HG03558 (cell line): Measurements from ENCODE around the gene PHRF1.

ENCODE experiments used
- ATAC-seq: cut with Tn5 transposase; IDR thresholded peaks from one replicate; pipeline ENCODE4 v1.9.1; 2021; ENCODE audit warnings: moderate number of reproducible peaks; ENCODE audit not compliant: unreplicated experiment; ENCODE audit errors: extremely low read depth

PHRF1 gene

DNA sequence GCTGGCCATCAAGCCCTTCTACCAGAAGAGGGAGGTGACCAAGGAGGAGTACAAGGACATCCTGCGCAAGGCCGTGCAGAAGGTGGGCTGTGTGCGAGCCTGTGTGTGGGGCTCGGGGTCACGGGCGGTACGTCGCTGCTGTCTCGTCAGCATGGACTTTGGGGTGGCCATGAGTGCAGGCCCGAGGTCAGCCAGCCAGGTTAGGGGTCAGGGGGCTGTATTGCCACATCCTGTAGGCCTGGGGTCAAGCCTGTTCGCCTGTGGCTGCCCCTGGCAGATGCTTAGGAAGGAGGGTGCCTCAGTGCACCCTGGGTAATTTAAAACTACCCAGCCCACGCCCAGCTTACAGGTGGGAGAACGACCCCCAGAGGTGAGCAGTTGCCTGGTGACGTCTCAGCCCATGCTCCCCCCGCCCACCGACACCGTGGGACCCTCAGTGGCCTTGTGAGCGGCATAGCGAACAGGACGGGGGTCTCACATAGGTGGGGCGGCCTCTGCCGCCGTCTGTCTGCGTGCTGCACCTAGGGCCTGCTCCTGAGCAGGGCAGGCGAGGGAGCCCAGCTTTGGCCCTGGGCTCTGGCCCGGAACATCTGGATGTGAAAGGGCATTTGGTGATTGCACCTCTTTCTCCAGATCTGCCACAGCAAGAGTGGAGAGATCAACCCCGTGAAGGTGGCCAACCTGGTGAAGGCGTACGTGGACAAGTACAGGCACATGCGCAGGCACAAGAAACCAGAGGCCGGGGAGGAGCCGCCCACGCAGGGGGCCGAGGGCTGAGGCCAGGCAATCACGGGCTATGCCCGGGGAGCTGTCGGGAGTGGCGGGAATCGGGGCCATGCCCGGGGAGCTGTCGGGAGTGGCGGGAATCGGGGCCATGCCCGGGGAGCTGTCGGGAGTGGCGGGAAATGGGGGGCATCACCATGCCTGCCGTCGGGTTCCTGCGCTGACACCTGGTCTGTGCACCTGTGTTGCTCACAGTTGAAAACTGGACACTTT, 35.0 kb downstream of the PHRF1 start:
- no peak for ATAC-seq

DNA sequence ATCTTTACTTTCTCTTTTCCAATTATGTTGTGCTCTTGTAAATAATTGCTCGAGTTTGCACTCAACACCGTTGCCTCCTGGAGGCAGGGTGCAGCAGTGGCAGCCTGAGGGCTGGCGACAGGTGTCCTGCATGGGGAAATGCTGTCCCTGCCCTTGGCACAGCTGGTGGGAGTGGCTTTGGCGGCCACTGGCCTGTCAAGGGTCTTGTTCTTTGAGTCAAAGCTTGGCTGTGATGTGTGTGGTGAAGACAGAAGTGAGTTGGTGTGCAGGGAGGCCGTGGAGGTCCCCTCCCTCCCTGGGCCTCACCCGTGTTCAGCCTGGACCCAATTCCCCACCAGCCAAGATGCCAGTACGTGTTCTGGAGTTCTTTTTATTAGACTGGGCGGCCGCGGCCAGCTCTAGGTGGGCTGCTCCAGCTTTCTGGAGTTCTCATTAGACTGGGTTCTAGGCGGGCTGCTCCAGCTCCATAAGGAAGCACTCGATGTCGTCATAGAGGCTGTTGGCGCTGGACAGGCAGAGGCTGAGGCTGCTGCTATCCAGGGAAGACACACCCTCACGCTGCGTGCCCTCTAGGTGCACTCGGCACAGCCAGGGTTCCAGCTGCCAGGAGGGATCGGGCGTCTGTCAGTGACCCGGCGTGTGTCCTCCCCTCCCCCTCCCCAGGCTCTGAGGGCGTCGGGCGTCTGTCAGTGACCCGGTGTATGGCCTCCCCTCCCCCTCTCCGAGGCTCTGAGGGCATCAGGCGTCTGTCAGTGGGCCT, 36.1 kb downstream of the PHRF1 start:
- ATAC-seq: no peak

DNA sequence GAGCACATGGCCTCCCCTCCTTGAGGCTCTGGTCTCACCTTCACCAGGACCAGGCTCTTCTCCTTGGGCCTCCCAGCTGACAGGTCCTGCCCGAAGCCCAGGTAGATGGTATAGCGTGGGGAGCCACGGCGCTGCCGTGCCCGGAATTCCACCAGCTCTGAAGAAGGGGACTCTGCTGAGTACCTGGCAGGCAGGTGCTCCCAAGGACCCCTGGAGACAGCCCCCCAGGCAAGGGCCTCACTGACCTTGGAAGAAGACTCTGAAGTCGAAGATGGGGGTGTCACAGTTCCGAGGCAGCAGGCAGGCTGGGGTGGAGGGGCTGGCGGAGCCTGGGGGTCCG, 36.7 kb downstream of the PHRF1 start:
- no peak for ATAC-seq

DNA sequence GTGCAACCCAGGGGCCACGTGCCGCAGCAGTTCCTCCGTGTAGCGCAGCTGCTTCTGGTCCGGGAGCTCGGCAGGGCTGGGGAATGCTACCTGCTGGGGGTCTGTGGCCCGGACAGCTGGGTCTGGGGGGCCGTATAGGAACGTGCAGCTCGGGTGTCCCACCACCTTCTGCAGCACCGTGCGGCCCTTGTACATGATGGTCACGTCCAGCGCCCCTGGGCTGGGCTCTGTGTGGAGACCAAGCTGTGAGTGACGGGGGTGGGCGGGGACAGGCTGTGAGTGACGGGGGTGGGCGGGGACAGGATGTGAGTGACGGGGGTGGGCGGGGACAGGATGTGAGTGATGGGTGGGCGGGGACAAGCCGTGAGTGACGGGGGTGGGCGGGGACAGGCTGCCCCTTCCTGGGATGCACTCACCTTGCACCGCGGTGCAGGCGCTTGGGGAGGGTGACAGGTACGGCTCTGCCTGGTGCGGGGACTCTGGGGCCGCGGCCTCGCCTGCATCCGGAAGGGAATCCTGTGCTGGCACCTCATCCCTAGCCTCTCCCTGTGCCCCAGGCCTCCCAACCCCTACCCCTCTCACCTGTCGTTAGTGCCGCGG, 37.2 kb downstream of the PHRF1 start:
- ATAC-seq: no peak

DNA sequence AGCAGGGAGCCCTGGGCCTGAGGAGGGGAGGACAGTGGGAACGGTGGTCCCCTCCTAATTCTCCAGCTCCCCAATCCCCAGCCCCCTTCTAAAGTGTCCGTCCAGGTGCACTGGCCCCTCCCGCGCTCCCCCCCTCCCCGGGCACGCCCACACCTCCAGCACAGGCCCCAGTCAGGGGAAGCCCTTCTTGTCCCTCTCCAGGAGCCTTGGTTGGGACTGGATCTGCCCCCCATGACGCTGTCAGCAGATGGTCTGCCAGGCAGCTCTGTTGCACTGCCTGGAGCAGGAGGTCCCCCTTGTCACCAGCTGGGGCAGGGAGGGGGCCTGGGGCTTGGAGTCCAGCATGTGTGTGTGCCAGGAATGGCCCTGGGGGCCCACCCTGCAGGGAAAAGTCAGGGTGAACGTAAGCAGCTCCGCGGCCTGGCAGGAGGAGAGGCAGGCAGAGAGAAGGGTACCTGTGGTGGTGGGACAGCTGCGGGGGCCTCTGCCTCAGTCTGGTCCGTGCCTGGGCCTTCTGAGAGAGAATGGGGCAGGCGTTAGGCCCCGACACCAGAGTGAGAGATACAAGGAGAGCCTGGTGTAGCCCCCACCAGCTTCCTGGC, 37.9 kb downstream of the PHRF1 start:
- no peak for ATAC-seq

DNA sequence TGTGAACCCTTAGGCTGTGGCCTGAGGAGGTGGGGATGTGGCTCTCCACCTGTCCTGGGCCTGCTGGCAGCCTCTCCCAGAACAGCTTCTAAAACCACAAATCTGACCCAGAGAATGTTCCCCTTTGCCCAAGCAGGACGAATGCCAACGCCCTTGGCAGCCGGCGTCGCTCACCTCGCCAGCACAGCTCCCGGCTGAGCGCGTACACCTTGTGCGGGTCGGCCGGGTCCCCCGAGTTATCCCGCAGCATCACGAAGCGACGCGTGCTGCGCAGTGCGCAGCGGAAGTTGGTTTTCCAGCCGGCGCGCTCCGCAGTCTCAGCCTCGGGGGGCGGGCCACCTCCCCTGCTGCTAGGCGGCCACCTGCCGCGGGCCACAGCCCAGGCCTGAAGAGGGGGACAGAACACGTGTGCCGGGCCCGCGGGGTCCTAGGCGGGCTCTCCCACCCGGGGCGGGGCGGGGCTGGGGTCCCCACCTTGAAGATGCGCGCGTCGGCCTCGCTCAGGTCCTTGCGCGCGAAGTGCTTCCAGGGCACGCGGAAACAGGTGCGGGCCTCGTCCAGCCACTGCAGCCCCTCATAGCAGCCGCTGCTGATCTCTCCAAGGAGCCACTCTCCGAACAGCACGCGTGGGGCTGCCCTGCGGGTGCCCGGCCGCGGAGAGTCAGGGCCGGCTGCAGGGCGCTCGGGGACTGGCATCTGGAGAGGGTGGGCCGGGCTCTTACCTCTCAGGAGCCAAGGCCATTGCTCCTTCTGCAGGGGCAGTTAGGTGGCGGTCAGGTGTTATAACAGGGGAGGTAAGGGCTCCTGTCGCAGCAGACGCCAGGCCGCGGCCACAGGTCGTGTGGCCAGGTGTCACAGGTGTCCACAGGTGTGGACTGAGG, 38.6 kb downstream of the PHRF1 start:
- ATAC-seq: no peak

DNA sequence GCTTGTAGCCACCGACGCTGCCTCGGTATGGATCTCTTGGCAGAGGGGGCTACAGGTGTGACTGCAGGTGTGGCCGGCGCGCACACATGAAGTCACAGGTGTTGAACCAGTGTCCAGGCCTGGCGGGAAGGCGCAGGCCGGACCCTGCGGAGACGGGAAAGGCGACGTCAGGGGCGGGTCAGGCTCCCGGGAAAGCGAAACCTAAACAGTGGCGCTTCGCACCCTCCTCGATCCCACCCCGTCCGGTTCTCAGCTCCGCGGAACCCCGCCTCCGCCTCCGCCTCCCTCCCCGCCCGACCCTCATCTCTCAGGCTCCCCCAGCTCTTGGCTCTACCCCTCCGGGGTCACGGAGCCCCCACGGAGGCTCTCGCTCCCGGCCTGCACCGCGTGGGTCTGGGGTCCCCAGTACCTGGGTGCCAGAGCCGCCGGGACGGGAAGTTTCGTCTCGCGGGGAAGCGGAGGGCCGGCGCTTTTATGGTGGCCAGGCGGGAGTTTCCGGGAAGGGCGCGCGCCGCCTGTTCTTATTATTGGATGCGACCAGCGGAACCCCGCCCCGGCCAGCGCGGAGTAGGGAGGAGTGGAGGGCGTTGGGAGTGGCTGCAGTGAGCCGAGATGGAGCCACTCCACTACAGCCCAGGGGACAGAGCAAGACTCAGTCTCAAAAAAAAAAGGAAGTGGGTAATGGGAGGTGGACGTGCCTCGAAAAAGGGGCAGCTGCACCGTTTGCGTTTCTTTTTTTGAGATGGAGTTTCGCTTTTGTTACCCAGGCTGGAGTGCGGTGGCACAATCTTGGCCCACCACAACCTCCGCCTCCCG, 39.4 kb downstream of the PHRF1 start, which contains the start of gene IRF7:
IRF7 (minus strand) TSS at position 447 of the 816 bp plus-strand sequence. CDS start 586 bp downstream, outside the sequence.
- ATAC-seq: peak; percentile 53

DNA sequence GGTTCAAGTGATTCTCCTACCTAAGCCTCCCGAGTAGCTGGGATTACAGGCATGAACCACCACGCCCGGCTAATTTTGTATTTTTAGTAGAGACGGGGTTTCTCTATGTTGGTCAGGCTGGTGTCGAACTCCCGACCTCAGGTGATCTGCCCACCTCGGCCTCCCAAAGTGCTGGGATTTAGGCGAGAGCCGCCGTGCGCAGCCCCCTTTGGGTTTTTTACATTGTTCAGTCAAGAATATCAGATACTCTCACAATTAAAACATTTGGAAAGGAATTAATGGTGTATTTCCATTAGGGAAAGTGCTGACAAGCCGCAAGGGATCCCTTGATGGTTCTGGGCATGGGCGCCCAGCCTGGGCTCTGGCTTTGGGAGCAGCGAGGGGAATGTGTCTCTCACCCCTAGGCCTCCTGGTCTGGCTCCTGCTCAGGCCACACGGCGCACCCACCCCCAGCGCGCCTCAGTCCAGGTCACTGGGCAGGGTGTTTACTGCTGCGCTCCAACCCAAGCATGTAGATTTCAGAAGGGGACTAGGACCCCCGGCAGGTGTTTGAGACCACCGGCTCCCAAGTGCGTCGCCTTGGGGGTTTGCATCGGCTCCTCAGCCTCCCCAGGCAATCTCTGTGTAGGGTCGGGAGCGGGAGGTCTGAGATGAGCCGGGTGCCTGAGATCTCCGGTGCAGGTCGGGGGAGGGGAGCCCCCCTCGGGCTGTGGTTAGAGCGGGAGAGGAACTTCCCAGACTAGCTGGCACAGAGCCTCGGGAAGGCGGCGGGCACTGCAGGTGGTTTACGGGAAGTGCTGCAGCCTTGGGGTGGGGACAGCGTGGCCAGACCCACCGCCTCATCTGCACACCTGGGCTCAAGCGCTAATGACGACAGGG, 40.3 kb downstream of the PHRF1 start:
- no peak for ATAC-seq

DNA sequence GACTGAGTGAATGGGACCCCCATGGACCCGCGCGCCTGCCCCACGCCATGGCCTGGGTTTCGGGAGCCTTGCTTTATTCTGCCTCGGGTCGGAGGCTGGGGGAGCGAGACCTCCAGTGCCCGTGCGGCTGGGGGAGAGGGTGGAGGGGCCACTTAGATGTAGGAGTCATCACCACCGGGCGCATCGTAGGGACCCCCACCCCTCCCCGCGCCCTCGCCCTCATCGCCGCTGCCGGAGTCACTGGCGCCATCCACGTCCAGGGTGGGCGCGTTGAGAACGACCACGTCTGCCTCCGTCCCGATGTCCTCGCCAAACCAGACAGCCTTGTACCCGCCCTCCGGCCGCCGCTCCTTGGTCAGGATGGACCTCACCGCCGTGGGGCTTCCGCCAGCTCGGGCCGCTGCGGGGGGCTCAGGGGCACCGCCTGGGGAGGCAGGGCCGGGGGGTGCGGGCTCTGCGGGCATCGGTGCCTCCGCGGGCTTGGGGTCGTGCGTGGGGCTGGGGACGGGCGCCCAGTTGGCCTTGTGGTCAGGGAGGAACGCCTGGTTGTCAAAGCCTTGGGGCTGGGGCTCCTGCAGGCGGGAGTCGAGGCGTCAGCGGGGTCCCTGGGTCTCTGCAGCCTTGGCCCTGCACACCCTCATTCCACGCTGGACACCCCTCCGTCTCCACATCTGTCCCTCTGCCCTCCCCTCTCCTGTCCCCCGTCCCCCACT, 41.1 kb downstream of the PHRF1 start:
- ATAC-seq: no peak

DNA sequence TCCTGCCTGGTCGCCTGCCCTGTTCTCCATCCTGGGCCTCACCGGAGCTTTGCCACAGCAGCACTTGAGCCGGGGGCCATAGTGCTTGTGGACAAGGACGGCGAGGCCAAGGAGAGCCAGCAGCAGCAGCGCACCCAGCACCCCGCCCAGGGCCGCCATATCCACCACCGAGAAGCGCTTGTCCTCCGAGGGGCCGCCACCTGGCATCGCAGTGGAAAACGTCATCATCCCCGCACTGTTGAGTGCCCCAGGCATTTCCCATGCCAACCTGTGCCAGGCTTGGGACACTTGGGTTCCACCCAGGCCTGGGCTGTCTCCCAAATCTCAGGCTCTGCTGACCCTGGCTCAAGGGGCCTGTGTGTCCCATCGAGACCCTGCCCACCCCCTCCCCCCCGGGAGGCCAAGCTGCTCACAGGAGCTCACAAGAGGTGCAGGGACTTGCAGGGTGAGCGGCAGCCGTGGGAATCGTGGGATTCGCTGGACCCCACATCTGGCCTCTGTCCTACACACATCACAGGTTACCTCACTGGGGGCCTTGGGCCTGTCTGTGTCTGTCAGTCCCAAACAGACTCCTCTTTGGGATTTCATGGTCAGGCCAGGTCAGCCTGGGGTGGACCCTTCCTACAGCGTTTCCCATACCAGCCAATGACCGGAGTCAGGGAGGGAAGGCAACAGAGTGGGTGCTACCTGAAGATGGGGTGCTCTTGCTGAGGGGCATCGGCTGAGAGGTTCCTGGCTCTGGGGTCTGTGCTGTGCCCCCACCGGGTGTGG, 41.8 kb downstream of the PHRF1 start:
- ATAC-seq: no peak

DNA sequence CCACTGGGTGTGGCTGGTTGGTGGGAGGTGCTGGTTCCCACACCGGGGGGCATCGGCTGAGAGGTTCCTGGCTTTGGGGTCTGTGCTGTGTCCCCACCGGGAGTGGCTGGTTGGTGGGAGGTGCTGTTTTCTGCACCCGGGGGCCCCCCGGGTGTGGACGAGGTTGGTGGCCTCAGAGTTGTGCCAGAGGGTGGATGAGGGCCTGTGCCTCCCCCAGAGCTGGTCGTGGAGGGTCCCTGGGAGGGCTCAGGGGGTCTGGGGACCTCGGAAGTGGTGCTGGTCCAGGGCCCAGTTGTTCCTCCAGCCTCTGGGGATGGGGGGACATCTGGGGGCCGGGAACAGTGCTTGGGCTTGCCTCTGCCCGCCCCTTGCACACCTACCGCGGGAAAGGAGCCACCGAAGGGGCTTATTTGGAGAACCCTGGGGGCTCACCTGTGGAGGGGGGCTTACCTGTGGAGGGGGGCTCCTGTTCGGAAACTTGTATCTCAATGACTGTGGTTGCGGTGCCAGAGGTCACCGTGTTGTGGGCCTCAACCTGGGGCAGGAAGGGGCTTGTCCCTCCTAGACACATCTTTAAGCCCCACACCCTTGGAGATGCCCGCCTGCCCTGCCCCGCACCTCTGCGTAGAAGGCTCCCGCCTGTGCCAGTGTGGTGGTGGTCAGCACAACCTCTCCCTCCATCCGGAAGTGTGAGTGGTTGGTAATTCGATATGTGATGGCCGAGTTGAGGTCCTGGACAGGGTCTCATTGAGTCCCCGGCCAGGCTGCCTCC, 42.8 kb downstream of the PHRF1 start:
- no peak for ATAC-seq

DNA sequence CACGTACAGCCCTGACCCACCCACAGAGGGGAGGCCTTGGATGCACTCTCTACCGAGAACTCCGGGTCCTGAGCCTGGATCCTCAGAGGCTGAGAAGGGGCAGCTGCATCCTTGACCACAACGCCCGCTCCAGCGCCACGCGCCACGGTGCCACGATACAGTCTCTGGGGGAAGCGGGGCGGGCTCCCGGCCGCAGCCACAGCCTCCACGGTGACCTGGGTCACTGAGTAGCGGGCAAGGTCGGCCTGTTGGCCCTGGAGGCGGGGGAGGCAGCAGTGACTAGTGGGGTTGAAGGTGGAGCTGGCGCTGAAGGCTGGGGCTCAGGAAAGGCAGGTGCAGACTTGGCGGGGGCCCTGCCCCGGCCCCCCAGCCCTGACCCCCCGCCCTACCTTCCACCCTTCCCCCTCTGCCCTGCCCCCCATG, 43.4 kb downstream of the PHRF1 start:
- ATAC-seq: no peak

DNA sequence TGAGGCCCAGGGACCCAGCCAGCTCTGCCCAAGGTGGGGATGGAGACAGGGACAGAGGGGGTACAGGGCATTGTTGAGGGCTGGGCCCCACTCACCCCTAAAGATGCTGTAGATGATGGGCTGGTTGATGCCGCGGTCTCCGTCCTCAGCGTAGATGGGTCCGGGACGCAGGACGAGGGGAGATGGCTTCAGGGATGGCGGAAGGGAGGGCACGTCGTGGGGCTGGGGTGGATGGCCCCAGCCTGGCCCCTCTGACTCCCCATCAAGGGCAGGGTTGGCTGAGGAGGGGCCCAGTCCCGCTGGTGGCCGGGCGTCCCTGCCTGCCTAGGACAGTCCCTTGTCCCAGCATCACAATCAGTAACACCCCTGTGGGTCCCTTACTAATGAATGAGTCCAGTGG, 43.9 kb downstream of the PHRF1 start:
- no peak for ATAC-seq

DNA sequence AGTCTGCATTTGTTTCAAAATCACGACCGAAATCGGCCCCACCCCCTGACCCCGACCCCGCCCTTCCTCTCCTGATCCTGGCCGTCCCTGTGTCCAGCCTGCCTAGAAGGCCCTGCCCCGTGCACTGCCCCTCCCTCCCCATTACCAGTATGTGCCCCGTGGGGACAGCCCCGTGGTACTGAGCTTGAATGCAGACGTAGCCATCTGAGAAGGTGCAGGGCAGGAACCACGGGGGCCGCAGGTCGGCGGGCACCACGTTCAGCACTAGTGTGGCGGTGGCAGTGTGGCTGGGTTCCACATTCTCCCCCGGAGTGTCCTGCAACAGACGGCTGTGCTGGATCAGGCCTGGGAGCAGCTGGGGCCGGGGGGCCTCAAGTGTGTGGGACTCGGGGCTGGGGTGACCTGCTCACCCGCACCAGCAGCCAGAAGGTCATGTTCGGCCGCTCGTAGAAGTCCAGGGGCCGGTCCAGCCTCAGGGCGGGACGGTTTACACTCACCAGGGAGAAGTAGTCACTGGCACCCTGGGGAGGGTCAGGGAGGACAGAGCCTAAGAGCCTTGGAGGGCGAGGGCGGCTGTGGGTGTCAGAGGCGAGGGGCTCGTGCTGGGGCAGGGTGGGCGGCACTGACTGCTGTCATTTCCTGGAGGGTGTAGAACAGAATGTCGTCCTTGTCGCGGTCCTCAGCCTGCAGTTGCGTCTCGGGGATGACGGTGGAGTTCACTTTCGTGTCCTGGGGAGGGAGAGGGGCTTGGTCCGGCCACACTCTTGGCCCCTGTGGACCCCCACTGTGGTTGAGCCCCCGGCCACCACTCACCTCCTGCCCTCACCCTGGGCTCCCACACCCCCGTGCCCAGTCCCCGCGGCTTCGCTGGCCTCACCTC, 44.9 kb downstream of the PHRF1 start:
- no peak for ATAC-seq

DNA sequence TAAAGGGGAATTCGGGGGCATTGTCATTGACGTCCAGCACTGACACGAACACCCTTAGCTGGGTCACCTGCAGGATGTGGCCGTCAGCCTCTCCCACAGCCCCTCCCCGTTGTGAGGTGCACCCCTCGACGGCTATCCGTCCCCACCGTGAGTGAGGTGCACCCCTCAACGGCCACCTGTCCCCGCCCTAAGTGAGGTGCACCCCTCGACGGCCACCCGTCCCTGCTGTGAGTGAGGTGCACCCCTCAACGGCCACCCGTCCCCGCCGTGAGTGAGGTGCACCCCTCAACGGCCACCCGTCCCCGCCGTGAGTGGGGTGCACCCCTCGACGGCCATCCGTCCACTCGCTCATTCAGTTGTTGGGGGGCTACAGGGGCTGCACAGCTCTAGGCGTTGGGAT, 45.6 kb downstream of the PHRF1 start:
- no peak for ATAC-seq
